DMS79 (cell line): ENCODE measurements around the gene SNX2.

Experiments
- DNase-seq: peaks from one replicate; lab custom pipeline; 2025; lab: John Stamatoyannopoulos, UW

SNX2 gene

DNA sequence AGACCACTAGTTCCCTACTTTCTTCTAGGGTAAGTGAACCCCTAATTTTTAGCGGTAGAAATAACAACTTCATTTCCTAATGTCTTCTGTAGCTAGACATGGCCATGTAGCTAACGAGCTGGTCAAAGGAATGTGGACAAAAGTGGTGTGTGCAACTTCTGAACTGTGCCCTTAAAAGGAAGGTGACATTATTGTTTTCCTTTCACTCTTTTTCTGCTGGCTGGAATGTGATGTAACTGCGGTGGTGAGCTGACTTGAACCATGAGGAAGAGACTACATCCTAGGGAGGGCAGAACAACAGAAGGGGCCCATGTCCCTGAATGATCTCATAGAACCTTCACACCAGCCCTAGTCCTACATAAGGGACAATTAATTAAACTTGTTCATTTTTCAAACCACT is 1.3 kb upstream of the SNX2 start:
- no peak for DNase-seq

DNA sequence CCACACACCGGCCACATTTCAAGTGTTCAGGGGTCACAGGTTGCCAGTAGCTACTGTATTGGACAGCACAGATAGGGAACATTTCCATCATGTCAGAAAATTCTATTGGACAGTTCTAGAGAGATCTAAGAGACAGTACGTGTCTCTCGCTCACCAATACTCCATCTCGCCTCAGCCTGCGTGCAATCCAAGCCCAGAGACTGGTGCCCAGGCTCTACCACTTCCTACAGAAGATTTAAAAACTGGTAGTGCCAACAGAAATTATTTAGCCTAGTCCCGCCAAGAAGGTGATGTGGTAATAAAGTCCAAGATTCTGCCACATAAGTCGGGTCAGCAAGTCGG is 390 bp upstream of the SNX2 start:
- no peak for DNase-seq

DNA sequence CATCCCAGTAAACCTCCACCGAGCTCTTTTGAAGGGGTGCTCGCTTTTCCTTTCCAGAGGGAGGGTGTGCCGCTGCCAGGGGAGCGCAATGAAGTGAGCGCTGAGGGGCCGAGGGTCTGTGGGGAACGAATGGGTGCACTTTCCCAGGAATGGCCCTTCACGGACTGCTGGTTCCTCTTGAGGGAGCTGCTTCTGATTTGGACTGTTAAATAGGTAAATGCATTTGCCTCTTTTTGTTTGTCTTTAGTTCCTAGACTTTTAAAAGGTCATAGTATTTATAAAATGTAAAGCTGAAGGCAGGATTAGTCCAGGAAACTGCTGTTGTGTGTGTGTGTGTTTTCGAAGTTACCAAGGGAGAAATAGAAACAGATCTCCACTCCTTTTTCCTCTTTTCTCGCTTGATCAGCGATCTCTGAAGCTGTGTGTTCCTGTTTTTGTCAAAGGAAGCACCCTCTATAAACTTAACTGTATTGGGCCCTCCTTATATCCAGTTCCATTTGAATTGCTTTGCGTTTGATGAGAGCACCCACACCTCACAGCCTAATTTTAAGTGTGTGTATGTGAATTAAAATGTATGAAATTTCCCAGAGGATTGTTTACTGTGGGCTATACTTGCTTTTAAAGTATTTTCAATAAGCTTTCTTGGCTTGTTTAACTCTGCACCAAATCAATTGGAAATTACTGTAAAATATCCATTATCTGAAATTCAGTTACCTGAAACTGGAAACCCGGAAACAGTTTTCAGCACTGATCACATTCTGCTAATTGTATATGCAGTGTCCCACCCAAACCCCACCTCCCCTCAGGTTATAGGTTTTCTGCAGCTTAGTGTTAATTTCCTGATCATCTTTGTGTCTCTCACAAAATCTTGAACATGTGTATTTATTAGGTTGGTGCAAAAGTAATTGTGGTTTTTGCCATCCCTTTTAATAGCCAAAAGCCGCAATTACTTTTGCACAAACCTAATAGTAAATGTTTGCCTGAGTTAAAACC is 966 bp downstream of the SNX2 start:
- peak; percentile 2 for DNase-seq

DNA sequence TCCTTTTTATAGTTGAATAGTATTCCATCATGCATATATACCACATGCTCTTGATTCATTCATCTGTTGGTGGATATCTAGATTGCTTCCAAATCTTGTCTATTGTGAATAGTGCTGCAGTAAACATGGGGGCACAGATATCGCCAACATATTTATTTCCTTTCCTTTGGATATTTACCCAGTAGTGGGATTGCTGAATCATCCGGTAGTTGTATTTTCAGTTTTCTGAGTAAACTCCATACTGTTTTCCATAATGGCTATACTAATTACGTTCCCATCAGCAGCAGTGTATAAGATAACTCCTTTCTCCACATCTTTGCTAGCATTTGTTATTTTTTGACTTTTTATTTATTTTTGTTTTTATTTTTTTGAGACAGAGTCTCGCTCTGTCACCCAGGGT is 3.3 kb downstream of the SNX2 start:
- no peak for DNase-seq

DNA sequence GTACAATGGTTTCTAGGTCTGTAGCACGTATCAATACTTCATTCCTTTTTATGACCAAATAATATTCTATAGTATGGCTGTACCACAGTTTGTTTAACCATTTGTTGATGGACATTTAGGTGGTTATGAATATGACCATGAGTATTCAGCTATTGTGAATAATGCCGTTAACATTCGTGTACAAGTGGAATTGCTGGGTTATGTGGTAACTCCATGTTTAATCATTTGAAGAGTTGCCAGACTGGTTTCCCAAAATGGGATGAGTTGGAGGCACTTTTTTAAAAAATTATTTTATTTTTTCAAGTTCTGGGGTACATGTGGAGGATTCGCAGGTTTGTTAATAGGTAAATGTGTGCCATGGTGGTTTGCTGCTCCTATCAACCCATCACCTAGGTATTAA is 4.6 kb downstream of the SNX2 start:
- DNase-seq = no peak

DNA sequence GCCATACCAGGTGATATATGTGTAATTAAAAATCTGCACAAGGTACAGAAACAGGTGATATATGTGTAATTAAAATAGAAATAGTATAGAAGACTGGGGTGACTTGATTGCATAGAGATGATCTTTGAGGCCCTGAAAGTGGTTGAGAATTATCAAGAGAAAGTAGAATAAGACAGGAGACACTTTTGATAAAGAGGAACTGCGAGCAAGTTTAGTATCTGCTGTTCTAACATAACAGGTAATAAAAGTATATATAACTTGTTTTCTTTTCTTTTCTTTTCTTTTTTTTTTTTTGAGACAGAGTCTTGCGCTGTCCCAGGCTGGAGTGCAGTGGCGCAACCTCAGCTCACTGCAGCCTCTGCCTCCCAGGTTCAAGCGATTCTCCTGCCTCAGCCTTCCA is 5.4 kb downstream of the SNX2 start:
- no peak for DNase-seq

DNA sequence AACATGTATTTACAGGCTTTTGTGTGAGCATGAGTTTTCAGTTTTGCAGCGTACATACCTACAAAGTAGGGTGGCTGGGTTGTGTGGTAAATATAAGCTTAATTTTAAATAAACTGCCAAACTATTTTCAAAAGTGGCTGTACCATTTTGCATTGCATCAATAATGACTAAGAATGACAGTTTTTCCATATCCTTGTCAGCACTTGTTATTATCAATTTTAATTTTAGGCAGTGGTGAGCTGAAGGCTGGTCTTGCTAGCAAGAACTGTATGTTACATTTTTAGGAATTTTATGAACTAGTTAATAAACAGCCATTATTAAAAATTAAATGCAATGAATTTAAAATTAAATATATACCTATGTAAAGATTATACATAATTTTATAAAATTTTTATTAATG is 6.6 kb downstream of the SNX2 start:
- DNase-seq = no peak

DNA sequence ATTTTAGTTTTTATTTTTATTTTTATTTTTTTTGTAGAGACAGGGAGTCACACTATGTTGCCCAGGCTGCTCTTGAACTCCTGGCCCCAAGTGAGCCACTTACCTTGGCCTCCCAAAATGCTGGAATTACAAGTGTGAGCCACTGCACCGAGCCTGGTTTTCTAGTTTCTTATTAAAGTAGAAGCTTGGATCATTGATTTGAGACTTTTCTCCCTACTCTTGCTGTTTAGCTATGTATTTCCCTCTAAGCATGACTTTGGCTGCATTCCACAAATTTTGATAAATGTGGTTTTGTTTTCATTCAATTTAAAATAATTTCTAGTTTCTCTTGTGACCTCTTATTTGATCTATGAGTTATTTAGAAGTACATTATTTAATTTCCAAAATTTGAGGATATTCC is 10.4 kb downstream of the SNX2 start:
- no peak for DNase-seq

DNA sequence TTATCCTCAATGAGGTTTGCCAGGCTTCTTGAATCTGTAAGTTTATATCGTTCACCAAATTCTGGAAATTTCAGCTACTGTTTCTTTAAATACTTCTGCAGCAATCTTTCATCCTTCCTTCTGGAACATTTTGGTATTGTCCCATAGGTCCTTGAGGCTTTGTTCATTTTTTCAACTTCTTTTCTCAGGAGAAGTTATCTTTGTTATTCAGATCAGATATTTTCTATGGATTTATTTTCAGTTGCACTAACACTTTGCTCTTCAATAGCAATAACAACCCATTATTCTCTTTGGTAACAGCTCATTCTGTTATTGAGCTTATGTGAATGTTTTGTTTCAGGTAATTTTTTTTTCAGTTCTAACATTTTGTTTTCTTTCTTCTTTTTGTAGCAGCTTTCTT is 13.5 kb downstream of the SNX2 start:
- DNase-seq = no peak

DNA sequence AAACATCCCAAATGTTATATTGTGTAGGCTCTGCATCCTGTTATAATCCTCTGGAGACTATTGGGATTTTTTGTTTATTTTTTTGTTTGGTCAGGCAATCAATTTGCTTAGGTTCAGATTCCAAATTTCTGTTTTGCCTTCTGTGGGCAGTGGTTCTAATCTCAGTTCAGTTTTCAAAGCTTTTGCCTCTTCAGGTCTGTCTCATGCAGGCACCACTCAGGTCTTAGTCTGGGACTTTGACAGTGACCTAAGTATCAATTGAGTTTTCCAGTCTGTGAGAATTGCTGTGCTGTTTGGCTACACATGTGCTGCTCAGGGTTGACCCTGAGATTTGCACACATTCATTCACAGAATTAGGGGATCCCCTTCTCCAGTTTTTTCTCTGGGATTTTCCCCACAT is 14.1 kb downstream of the SNX2 start:
- DNase-seq = no peak

DNA sequence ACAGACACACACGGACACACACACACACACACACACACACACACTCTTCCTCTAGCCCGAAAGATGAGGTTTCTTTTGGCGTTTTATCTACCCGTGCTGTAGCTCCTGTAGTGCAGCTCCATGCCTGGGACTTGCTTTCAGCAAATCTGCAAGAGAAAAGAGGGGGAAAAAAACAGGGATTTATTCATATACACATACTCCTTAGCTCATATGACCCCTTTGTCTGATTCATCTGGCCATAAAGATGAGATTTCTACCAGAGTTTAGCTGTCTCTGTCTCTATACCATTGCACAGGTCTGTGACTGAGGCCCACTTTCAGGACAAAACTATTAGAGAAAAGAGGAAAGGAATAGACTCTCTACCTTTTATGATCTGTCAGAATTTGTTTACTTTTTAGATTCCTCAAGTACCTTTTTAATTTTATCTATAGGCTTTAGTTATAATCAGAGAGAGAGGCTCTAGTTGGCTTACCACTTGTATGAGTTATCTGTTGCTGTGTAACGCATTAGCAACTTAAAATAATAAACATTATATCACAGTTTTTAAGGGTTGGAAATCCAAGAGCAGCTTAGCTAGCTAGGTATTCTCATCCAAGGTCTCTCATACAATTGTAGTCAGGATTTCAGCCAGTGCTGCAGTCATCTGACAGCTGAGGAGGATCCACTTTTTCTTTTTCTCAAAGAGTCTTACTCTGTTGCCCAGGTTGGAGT is 14.7 kb downstream of the SNX2 start:
- no peak for DNase-seq

DNA sequence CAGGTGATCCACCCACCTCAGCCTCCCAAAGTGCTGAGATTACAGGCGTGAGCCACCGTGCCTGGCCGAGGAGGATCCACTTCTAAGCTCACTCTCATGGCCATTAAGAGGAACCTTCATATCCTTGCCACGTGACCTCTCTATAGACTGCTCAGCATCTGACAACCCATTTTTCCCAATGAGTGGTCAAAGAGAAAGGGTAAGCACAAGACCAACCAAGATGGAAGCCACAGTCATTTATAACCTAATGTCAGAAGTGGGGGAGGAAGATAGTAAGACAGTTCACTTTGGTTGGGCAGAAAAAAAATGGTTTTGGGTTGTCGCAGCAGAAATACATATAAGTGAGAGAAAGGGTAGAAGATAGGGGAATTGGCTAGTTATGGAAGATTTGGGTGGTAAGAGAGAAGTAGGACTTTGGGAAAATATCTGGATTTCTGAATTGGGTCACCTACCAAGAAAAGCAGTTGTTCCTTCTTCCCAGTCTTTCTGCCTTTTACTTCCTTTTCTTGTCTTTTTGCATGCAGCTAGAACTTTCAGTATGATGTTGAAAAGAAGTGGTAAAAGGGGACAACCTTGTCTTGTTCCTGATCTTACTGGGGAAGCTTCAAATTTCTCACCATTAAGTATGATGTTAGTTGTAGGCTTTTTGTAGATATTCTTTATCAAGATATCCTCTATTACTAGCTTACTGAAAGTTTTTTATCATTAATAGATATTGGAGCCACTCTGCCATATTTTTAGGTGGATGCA is 15.6 kb downstream of the SNX2 start:
- DNase-seq = no peak

DNA sequence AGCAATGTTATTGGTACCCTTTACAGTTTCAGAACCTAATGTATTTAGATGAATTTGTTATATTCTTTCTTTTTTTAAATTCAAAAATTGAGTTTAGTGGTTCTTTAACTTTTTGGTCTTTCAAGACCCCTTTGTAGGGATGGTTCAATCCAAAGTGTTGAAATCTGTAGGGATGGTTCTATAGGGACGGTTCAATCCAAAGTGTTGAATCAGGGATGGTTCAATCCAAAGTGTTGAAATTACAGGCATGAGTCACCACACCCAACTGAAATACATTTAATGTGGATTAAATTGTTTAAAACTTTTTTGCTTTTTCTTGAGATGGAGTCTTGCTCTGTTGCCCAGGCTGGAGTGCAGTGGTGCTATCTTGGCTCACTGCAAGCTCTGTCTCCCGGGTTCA is 30.6 kb downstream of the SNX2 start:
- DNase-seq = no peak

DNA sequence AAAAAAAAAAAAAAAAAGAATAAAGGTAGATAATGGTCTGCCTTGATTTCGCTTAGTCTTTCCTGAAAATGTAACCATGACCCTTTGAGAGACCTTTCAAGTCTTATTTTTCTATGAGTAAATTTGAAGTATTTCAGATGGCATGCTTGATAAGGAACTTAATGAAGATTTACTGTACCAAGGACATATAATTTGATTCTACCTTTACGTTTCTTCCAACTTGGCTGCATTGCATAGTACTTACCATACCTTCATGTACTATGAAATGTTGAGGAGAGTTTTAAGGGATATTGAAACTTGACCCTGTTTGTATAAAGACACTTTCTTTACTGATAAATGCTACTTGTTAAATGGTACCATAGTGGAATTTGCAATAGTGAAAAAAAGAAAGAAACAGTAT is 35.5 kb downstream of the SNX2 start:
- DNase-seq = no peak

DNA sequence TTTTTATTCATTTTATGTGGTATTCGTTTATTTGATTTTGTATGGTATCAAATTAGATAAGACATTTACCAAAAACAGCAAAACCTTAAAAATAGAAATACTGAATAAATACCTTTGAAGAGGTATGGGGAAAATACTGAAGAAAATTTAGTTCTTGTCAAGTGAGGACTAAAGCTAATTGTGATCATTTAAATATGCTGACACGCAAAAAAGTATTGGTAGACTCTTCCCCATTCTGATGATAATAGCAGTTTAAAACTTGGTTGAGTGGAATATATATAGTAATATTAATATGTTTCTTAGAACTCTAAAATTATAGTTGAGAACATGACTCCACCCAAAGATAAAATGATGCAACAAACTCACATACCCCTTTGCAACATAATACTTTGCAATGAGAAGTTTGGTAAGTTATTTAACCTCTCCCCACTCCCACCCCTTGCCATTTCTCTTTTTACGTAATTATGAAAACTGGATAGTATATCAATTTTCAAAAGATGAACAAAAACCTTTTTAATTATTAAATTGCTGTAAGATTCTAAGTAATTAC is 40.4 kb downstream of the SNX2 start:
- no peak for DNase-seq

DNA sequence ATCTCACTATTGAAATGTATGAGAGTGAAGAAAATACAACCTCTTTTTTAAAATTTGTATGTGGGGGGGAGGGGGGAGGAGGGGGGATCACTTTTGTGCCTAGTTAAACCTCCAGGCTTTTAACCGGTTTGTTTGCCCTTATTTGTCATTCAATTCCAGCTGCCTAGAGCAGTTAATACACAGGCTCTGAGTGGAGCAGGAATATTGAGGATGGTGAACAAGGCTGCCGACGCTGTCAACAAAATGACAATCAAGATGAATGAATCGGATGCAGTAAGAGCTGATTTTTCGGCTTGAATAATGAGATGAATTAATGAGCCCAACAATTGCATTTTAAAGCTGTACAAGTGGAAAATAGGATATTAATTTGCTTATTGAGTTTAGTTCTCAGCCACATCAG is 41.9 kb downstream of the SNX2 start:
- DNase-seq = no peak

DNA sequence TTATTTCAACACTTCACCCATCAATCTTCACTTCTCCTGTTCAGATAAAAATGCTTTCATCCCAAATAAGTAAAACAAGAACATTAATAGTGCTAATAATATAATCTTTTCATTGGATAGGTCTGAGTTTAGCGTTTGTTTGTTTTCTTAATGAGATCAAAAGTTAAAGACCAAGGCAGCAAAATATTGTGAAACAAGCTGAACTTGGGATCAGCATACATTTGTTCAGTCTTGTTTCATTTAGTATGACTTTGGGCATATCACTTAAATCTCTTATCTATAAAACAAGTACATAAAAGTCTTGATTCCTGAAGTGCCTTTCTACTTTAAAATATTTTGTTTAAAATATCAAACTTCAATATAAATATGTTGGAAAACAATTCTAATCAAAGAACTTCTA is 57.1 kb downstream of the SNX2 start:
- no peak for DNase-seq

DNA sequence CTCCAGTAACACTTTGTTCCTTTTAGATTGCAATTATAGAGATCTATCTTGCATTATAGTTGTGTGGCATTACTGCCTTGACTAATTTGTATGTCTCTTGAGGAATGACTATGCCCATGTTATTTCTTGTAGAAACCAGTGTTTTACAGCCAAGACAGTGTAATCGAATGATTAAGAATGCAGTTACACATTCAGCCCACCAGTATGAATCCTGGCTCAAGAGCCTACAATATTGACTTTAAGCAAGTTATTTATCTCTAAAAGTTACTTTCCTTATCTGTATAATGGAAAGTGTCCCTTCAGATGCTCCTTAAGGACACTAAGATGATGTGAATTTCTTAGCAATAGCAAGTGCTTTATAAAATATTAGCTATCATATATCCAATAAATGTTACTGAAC is 60.8 kb downstream of the SNX2 start:
- no peak for DNase-seq

DNA sequence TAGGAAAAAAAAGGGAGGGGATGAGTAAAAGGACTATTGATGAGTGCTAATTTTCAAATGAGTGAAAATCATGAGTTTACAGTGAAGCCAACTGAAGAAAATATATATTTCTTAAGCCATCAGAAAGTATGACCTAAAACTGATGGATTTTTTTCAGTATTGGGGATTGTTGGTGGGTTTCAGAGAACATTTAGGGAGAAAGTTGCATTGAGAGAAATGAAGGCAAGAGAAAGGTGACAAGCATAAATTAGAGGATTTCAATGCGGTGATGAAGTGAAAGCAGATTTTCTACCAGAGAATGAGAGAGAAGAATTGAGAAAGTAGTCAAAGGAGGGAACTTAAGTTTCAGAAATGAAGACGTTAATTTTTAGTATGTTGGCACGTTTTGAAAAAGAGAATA is 62.1 kb downstream of the SNX2 start:
- DNase-seq = no peak

DNA sequence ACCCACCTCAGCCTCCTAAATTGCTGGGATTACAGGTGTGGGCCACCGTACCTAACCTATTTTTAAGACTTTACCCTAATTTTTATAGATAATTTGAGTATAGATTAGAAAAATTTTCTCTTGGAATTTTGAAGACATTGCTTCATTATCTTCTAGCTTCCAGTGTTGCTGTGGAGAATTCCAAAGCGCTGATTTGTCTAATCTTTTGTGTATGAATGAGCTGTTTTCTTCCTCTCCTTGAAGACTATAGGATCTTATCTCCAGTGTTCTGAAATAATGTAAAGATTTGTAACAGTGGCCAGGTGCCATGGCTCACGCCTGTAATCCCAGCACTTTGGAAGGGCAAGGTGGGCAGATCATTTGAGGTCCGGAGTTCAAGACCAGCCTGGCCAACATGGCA is 64.9 kb downstream of the SNX2 start:
- DNase-seq = no peak

DNA sequence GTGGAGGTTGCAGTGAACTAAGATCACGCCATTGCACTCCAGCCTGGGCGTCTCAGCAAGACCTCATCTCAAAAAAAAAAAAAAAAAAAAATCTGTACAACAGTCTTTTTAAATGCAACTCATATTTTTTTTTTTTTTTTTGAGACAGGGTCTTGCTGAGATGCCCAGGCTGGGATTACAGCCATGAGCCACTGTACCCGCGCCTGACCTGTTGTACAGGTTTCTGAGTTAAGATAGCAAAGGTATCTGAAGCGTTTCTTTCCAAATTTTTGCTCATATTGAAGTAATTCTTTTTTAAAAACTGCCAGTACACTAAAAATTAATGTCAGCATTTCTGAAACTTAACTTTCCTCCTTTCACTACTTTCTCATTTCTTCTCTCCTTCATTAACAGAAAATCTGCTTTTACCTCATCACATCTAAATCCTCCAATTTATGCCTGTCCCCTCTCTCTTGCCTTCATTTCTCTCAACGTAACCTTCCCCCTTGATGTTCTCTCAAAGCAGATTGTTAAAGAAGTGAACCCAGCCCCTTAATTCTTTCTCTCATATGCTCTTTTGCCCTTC is 67.2 kb downstream of the SNX2 start:
- DNase-seq = no peak
